Smooth muscle cell (in vitro differentiated cells): ENCODE results near the gene ABHD12B. TPM values are rescaled to one million over a fixed set of nuclear protein-coding genes. Genes with fewer than 3 reads are reported as not detected.

Experiments
- DNase-seq: peaks from one replicate; lab custom pipeline; 2025; ENCODE audit not compliant: unreplicated experiment; lab: John Stamatoyannopoulos, UW
- H2AFZ ChIP-seq: fragments of 200-600 bp; sonication (generic); 2 replicates; pipeline ENCODE4 v1.6.0; 2016; ENCODE audit warnings: antibody characterized with exemption, low read depth, mild to moderate bottlenecking
- H3F3A ChIP-seq: fragments of 200-600 bp; sonication (generic); 2 replicates; pipeline ENCODE4 v1.6.0; 2017; ENCODE audit warnings: antibody characterized with exemption, low read depth
- H3K27ac ChIP-seq: fragments of 200-600 bp; sonication (generic); 2 replicates; pipeline ENCODE4 v1.5.1; 2016; ENCODE audit warnings: low read depth, mild to moderate bottlenecking
- H3K27me3 ChIP-seq: fragments of 200-600 bp; sonication (generic); 2 replicates; pipeline ENCODE4 v1.6.1; 2016; ENCODE audit warnings: low read depth, mild to moderate bottlenecking
- H3K36me3 ChIP-seq: fragments of 200-600 bp; sonication (generic); 2 replicates; pipeline ENCODE4 v1.5.1; 2016; ENCODE audit warnings: low read depth
- H3K4me1 ChIP-seq: fragments of 200-600 bp; sonication (generic); 2 replicates; pipeline ENCODE4 v1.5.1; 2016; ENCODE audit warnings: low read depth
- H3K4me2 ChIP-seq: fragments of 200-600 bp; sonication (generic); 2 replicates; pipeline ENCODE4 v1.6.0; 2016; ENCODE audit warnings: mild to moderate bottlenecking
- H3K4me3 ChIP-seq: fragments of 200-600 bp; sonication (generic); 2 replicates; pipeline ENCODE4 v1.5.1; 2016; ENCODE audit warnings: mild to moderate bottlenecking
- H3K79me2 ChIP-seq: fragments of 200-600 bp; sonication (generic); 2 replicates; pipeline ENCODE4 v1.6.0; 2016; ENCODE audit warnings: low read depth, mild to moderate bottlenecking
- H3K9ac ChIP-seq: fragments of 200-600 bp; sonication (generic); 2 replicates; pipeline ENCODE4 v1.6.0; 2016; ENCODE audit warnings: low read depth
- H3K9me3 ChIP-seq: fragments of 200-600 bp; sonication (generic); replicated peaks from 2 replicates; pipeline ENCODE4 v1.5.1; 2016; ENCODE audit warnings: low read depth
- H4K20me1 ChIP-seq: fragments of 200-600 bp; sonication (generic); 2 replicates; pipeline ENCODE4 v1.6.0; 2016; ENCODE audit warnings: low read depth
- WGBS: methylation state at CpG from one replicate; pipeline ENCODE4 v1.1.7; 2016; ENCODE audit warnings: low lambda C conversion rate; 5-methylcytosine and 5-hydroxymethylcytosine counted together
- polyA plus RNA-seq: library from polyadenylated mRNA; unstranded; fragments of >200 nt; fragmentation: Nextera tagmentation; extraction: Ambion mirVana; gene quantifications from 2 replicates; pipeline ENCODE4 v1.2.1, GENCODE V29; 2016
- total RNA-seq: library from RNA; depleted of rRNA; stranded (reverse); fragments of >200 nt; gene quantifications from 2 replicates; pipeline ENCODE4 v1.2.3, GENCODE V29; 2014
- TF ChIP-seq, protein P1 (sequence below): fragments of 200-600 bp; sonication (generic); IDR thresholded peaks from 2 replicates; pipeline ENCODE4 v1.5.1; 2017; ENCODE audit warnings: borderline replicate concordance, mild to moderate bottlenecking, antibody characterized with exemption; ENCODE audit not compliant: insufficient read depth, poor library complexity, severe bottlenecking

ABHD12B gene, protein sequence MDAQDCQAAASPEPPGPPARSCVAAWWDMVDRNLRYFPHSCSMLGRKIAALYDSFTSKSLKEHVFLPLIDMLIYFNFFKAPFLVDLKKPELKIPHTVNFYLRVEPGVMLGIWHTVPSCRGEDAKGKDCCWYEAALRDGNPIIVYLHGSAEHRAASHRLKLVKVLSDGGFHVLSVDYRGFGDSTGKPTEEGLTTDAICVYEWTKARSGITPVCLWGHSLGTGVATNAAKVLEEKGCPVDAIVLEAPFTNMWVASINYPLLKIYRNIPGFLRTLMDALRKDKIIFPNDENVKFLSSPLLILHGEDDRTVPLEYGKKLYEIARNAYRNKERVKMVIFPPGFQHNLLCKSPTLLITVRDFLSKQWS
- total RNA-seq: not detected in 2 replicates
- polyA plus RNA-seq: 0.31 TPM in 1 of 2 replicates, not detected in the other

DNA sequence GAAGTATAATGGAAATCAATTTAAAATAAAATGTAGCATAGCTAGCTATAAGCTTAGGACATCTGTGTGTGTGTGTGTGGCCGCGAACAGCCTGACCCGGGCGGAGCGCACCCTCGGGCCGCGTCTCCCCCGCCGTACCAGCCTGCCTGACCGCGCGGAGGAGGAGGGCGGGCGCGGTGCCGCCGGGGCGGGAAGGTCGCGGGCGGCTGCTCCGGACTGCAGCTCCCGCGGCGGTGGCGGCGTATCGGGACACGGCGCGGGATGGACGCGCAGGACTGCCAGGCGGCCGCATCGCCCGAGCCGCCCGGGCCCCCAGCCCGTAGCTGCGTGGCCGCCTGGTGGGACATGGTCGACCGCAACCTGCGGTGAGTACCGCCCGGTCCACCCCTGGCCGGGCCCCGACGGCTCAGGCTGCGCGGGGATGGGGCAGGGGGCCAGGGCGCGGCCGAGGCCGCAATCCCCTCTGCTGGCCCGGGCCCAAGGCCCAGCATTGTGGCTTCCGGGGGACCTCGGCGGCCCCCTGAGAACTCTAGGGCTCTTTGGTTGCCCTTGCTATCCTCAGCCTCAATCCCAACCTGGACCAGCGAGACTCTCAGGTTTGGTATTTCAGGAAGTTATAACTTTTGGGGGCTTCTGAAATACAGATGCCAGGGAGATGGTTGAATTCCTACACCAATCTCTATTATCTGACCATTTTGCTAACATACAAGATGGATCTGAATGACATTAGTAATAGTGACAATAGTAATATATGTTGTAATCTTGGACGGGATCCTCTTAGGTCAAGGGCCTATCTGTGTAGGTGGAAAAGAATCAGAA lies at the start of gene ABHD12B:
Gene ABHD12B (plus strand): TSS at position 140 of the 819 bp plus-strand sequence. CDS start 122 bp downstream, at position 262.
- no peak for DNase-seq
- Histone ChIP-seq H3K79me2 (no peaks in the 10 kb centered on the region), H3K9me3 (no peaks in the 10 kb centered on the region), H3K9ac (no peak within 1 kb of the TSS), H3K27ac (no peak within 1 kb of the TSS), H3K27me3 (peaks cover 78% of the 10 kb centered on the region), H3F3A (no peaks in the 10 kb centered on the region), H4K20me1 (no peaks in the 10 kb centered on the region), H3K36me3 (no peaks in the 10 kb centered on the region), H3K4me2 (peak within 1 kb of the TSS; percentile 80), H3K4me1 (no peaks in the 10 kb centered on the region), H2AFZ (no peak within 1 kb of the TSS), H3K4me3 (peak within 1 kb of the TSS; percentile 13)
- WGBS: 11% methylated on average over 52 of the region's 63 CpGs
- TF ChIP-seq, protein P1, sequence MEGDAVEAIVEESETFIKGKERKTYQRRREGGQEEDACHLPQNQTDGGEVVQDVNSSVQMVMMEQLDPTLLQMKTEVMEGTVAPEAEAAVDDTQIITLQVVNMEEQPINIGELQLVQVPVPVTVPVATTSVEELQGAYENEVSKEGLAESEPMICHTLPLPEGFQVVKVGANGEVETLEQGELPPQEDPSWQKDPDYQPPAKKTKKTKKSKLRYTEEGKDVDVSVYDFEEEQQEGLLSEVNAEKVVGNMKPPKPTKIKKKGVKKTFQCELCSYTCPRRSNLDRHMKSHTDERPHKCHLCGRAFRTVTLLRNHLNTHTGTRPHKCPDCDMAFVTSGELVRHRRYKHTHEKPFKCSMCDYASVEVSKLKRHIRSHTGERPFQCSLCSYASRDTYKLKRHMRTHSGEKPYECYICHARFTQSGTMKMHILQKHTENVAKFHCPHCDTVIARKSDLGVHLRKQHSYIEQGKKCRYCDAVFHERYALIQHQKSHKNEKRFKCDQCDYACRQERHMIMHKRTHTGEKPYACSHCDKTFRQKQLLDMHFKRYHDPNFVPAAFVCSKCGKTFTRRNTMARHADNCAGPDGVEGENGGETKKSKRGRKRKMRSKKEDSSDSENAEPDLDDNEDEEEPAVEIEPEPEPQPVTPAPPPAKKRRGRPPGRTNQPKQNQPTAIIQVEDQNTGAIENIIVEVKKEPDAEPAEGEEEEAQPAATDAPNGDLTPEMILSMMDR: no peak

DNA sequence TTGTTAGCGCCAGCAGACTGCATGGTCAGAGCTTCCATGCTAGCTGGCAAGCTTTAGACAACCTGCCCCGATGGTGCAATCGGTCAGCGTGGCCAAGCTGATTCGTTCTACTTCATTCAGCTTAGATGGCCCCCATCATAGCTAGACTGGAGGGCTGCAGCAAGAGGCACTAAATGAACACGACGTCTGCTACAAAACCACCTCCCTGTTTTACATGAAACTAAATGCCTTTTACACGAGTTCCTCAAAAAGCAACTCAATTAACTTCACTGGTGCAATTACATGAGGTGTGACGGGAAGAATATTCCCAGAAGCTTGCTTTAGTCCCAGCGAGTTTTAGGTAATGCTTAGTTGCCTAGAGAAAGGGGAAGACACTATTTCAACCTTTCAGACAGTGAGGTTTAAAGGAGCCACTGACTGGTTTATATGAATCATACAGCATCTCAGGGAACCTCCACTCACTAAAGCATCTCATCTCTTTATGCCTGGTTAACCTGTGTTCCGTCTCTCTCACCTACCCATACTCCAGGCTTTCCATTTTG lies 49.3 kb upstream of the ABHD12B start:
- Histone ChIP-seq H3K4me3 (no peak overlapping the region), H3K4me2 (no peak overlapping the region)
- no peak for DNase-seq

DNA sequence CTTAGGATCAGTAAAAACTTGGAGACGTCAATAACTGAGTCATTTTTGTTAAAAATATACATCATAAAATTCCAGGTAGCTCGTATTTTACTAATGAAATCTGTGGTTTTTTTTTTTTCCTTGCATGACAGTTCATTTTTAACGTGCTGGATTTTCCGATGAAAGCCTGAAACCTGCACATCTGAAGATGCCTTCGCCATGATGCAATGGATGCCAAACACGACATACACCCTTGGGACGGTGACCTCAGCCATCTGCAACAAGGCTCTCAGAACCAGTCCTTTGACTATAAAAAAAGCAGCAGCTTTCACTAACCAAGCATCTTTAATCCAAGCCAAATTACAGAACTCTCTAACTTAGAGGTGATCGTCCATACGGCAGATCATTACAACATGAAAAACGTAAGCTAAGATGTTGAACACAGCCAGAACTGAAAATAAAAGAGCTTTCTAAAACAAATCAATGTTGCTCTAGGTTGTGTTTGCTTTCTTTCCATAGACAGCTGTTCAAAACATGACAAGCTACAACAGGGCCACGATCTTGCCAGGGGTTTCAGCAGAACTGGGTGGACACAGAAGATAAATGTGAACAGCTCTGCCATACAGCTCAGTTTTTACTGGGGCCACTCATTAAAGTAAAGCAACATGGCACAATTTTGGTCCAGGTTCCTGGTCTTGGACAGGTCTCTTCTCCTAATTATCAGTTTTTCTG lies 48.6 kb upstream of the ABHD12B start:
- Histone ChIP-seq H3K4me3 (no peak overlapping the region), H3K27ac (no peak overlapping the region)
- 78% methylated on average over 11 of the region's 11 CpGs for WGBS

More for the DNA sequence above, 49.3 kb upstream of the ABHD12B start:
- Histone ChIP-seq H3K4me1 (peaks cover 8% of the 10 kb centered on the region), H3K79me2 (peaks cover 58% of the 10 kb centered on the region), H3K27me3 (no peaks in the 10 kb centered on the region), H3K9me3 (no peaks in the 10 kb centered on the region), H3K27ac (no peak overlapping the region), H3F3A (peaks cover 4% of the 10 kb centered on the region), H3K9ac (no peak overlapping the region), H3K36me3 (no peaks in the 10 kb centered on the region), H4K20me1 (peaks cover 62% of the 10 kb centered on the region), H2AFZ (no peak overlapping the region)
- TF ChIP-seq, protein P1: no peak
- WGBS: 90% methylated on average over 11 of the region's 11 CpGs

More for the DNA sequence above, 48.6 kb upstream of the ABHD12B start:
- no peak overlapping the region for H3K9ac ChIP-seq
- H2AFZ ChIP-seq: no peak overlapping the region
- peaks cover 12% of the 10 kb centered on the region for H3K4me1 ChIP-seq
- no peaks in the 10 kb centered on the region for H3K9me3 ChIP-seq
- TF ChIP-seq, protein P1: no peak
- H3K27me3 ChIP-seq: no peaks in the 10 kb centered on the region
- no peaks in the 10 kb centered on the region for H3K36me3 ChIP-seq
- peaks cover 64% of the 10 kb centered on the region for H3K79me2 ChIP-seq
- no peak for DNase-seq
- peaks cover 4% of the 10 kb centered on the region for H3F3A ChIP-seq
- H4K20me1 ChIP-seq: peaks cover 69% of the 10 kb centered on the region
- H3K4me2 ChIP-seq: peak overlapping the region; percentile 44
